ACC112 (cell line): ENCODE measurements around the gene OR6M1.

ENCODE experiments used
- H2AFZ ChIP-seq: fragments of 200-600 bp; sonication (generic); one replicate; pipeline ENCODE4 v1.6.0; 2017; ENCODE audit warnings: antibody characterized with exemption, low read length; ENCODE audit not compliant: unreplicated experiment
- H3K27ac ChIP-seq: fragments of 200-600 bp; sonication (generic); 2 replicates; pipeline ENCODE4 v1.5.1; 2014; ENCODE audit warnings: low read depth, mild to moderate bottlenecking, antibody characterized with exemption, low read length, moderate library complexity
- H3K27me3 ChIP-seq: fragments of 200-600 bp; sonication (generic); 2 replicates; pipeline ENCODE4 v1.6.1; 2014; ENCODE audit warnings: mild to moderate bottlenecking, antibody characterized with exemption, low read length, moderate library complexity, mixed read lengths; ENCODE audit not compliant: insufficient read depth
- H3K36me3 ChIP-seq: fragments of 200-600 bp; sonication (generic); 2 replicates; pipeline ENCODE4 v1.6.1; 2016; ENCODE audit warnings: mild to moderate bottlenecking, antibody characterized with exemption, low read length, moderate library complexity, mixed read lengths; ENCODE audit not compliant: insufficient read depth
- H3K4me1 ChIP-seq: fragments of 200-600 bp; sonication (generic); one replicate; pipeline ENCODE4 v1.6.1; 2016; ENCODE audit warnings: low read length, mixed read lengths; ENCODE audit not compliant: insufficient read depth, unreplicated experiment, control insufficient read depth
- H3K4me3 ChIP-seq: fragments of 200-600 bp; sonication (generic); 2 replicates; pipeline ENCODE4 v1.5.1; 2014; ENCODE audit warnings: mild to moderate bottlenecking, low read depth, low read length
- H3K79me2 ChIP-seq: fragments of 200-600 bp; sonication (generic); one replicate; pipeline ENCODE4 v1.6.0; 2016; ENCODE audit warnings: low read length; ENCODE audit not compliant: control insufficient read depth, unreplicated experiment, insufficient read depth

Gene OR6M1

GRCh38 chr11:123806249-123806648 lies at the start of gene OR6M1:
Gene OR6M1, minus strand, starts transcription at chr11:123806349. Its CDS starts 0 bp downstream, at chr11:123806349.
- no peak within 1 kb of the TSS for H2AFZ ChIP-seq

GRCh38 chr11:123853038-123853437 lies 46.9 kb upstream of the OR6M1 start:
- Histone ChIP-seq H3K27ac (no peak overlapping the region), H3K36me3 (no peaks in the 10 kb centered on the region), H3K4me3 (no peak overlapping the region), H3K79me2 (no peaks in the 10 kb centered on the region), H3K4me1 (no peaks in the 10 kb centered on the region), H3K27me3 (no peaks in the 10 kb centered on the region), H2AFZ (no peak overlapping the region)

More at GRCh38 chr11:123806249-123806648, at the start of gene OR6M1:
- no peaks in the 10 kb centered on the region for H3K36me3 ChIP-seq
- H3K4me3 ChIP-seq = no peak within 1 kb of the TSS
- peaks cover 21% of the 10 kb centered on the region; the same call in 1 of the 2 replicates for H3K27me3 ChIP-seq
- no peak within 1 kb of the TSS for H3K27ac ChIP-seq
- no peaks in the 10 kb centered on the region for H3K4me1 ChIP-seq
- no peaks in the 10 kb centered on the region for H3K79me2 ChIP-seq

- Histone ChIP-seq H3K4me1 (no peaks in the 10 kb centered on the region), H3K79me2 (no peaks in the 10 kb centered on the region), H3K27ac (no peak overlapping the region), H3K4me3 (no peak overlapping the region), H3K36me3 (no peaks in the 10 kb centered on the region), H3K27me3 (no peaks in the 10 kb centered on the region), H2AFZ (no peak overlapping the region)
Measured at GRCh38 chr11:123852321-123852720, 46.2 kb upstream of the OR6M1 start.

- Histone ChIP-seq H3K4me3 (no peak overlapping the region), H3K4me1 (no peaks in the 10 kb centered on the region), H3K36me3 (no peaks in the 10 kb centered on the region), H3K79me2 (no peaks in the 10 kb centered on the region), H3K27me3 (no peaks in the 10 kb centered on the region), H2AFZ (no peak overlapping the region), H3K27ac (no peak overlapping the region)
Measured at GRCh38 chr11:123851110-123851509, 45.0 kb upstream of the OR6M1 start.

GRCh38 chr11:123841174-123841573 lies 35.0 kb upstream of the OR6M1 start:
- Histone ChIP-seq H3K79me2 (no peaks in the 10 kb centered on the region), H2AFZ (no peak overlapping the region), H3K4me1 (no peaks in the 10 kb centered on the region)

GRCh38 chr11:123839131-123839530 lies 33.0 kb upstream of the OR6M1 start:
- no peaks in the 10 kb centered on the region; the same call in none of the 2 replicates for H3K27me3 ChIP-seq
- no peak overlapping the region for H2AFZ ChIP-seq
- no peak overlapping the region for H3K27ac ChIP-seq
- H3K4me1 ChIP-seq = no peaks in the 10 kb centered on the region
- H3K4me3 ChIP-seq = no peak overlapping the region
- H3K79me2 ChIP-seq = no peaks in the 10 kb centered on the region
- no peaks in the 10 kb centered on the region for H3K36me3 ChIP-seq

More at GRCh38 chr11:123841174-123841573, 35.0 kb upstream of the OR6M1 start:
- Histone ChIP-seq H3K4me3 (no peak overlapping the region), H3K27me3 (peaks cover 8% of the 10 kb centered on the region), H3K36me3 (no peaks in the 10 kb centered on the region), H3K27ac (no peak overlapping the region)

GRCh38 chr11:123838659-123839058 lies 32.5 kb upstream of the OR6M1 start:
- H3K4me1 ChIP-seq = no peaks in the 10 kb centered on the region
- H3K79me2 ChIP-seq = no peaks in the 10 kb centered on the region
- no peak overlapping the region for H3K27ac ChIP-seq
- H2AFZ ChIP-seq = no peak overlapping the region
- H3K36me3 ChIP-seq = no peaks in the 10 kb centered on the region
- H3K27me3 ChIP-seq = no peaks in the 10 kb centered on the region
- no peak overlapping the region for H3K4me3 ChIP-seq

GRCh38 chr11:123838199-123838598 lies 32.0 kb upstream of the OR6M1 start:
- Histone ChIP-seq H3K27ac (no peak overlapping the region), H3K36me3 (no peaks in the 10 kb centered on the region), H2AFZ (no peak overlapping the region), H3K4me3 (no peak overlapping the region), H3K79me2 (no peaks in the 10 kb centered on the region), H3K27me3 (no peaks in the 10 kb centered on the region), H3K4me1 (no peaks in the 10 kb centered on the region)

- H3K27ac ChIP-seq = no peak overlapping the region
Measured at GRCh38 chr11:123833095-123833494, 26.9 kb upstream of the OR6M1 start.

GRCh38 chr11:123829745-123830144 lies 23.6 kb upstream of the OR6M1 start:
- Histone ChIP-seq H3K4me3 (no peak overlapping the region), H3K36me3 (no peaks in the 10 kb centered on the region), H3K79me2 (no peaks in the 10 kb centered on the region), H3K4me1 (no peaks in the 10 kb centered on the region), H3K27me3 (peaks cover 7% of the 10 kb centered on the region; the same call in 1 of the 2 replicates), H2AFZ (no peak overlapping the region), H3K27ac (no peak overlapping the region)

More at GRCh38 chr11:123833095-123833494, 26.9 kb upstream of the OR6M1 start:
- peaks cover 7% of the 10 kb centered on the region; the same call in 1 of the 2 replicates for H3K27me3 ChIP-seq
- H3K4me3 ChIP-seq = no peak overlapping the region
- H3K36me3 ChIP-seq = no peaks in the 10 kb centered on the region
- H3K4me1 ChIP-seq = no peaks in the 10 kb centered on the region
- H3K79me2 ChIP-seq = no peaks in the 10 kb centered on the region
- no peak overlapping the region for H2AFZ ChIP-seq

GRCh38 chr11:123822599-123822998 lies 16.4 kb upstream of the OR6M1 start:
- no peaks in the 10 kb centered on the region for H3K36me3 ChIP-seq
- H2AFZ ChIP-seq = no peak overlapping the region
- no peak overlapping the region for H3K27ac ChIP-seq
- peaks cover 9% of the 10 kb centered on the region; the same call in 1 of the 2 replicates for H3K27me3 ChIP-seq
- no peak overlapping the region for H3K4me3 ChIP-seq
- H3K79me2 ChIP-seq = no peaks in the 10 kb centered on the region
- H3K4me1 ChIP-seq = no peaks in the 10 kb centered on the region
